PC-9 (cell line): ENCODE measurements around the gene CUEDC2.

Source experiments
- CTCF ChIP-seq: fragments of 200-600 bp; sonication (generic); conservative IDR thresholded peaks from 2 replicates; pipeline ENCODE4 v1.6.1; 2017; ENCODE audit warnings: mixed run types, antibody characterized with exemption, mild to moderate bottlenecking, moderate library complexity
- EZH2 ChIP-seq: fragments of 200-600 bp; sonication (generic); IDR thresholded peaks from 2 replicates; pipeline ENCODE4 v1.8.0; 2017; ENCODE audit warnings: antibody characterized with exemption, low read depth

GRCh38 chr10:102467318-102467717, 34.9 kb upstream of the CUEDC2 start:
- no peak for TF ChIP-seq CTCF
- TF ChIP-seq EZH2: no peak
